ENCODE results near the gene SRGAP3. TPM values are rescaled to one million over a fixed set of nuclear protein-coding genes. Genes with fewer than 3 reads are reported as not detected.

The SRGAP3 gene
- total and polyA plus RNA-seq, 8 donors, result 0.31 to 31.7 (median 5.8) TPM

DNA sequence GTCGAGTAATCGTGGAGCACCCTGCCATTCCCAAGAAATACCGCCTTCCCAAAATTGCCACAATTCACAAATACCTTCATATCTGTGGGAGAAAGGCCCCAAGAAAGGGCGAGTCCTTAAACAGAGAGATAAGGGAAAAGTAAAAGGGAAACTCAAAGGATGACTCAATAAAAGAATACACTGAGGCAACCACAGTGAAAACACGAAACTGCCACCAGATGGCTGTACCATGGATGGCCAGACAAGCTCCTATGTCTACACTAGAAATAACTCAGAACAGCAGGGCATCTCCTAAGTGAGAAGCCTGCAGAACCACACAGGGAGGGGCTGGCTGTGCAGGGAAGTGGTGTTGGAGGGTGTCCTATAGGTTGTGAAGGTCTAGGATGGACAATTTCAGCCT lies 25.0 kb downstream of the SRGAP3 start:
- Histone ChIP-seq H3K9me3 (no peaks in the 10 kb centered on the region), H3K36me3 (no peaks in the 10 kb centered on the region), H3K4me1 (peaks cover 0 to 24% (median 2%) of the 10 kb centered on the region in 4 donors), H3K4me3 (no peak overlapping the region), H3K27me3 (no peaks in the 10 kb centered on the region), H3K27ac (no peak overlapping the region)
- TF ChIP-seq POLR2A (IDR thresholded peaks at IDR 0.05) (no peak), EP300 (IDR thresholded peaks at IDR 0.05) (no peak)
- WGBS, 5 donors, result 55 to 76% (median 65%) methylated on average over 5 of the region's 5 CpGs
- intact Hi-C loops (cut with DNase I; ENCODE audit: low total_unique reads), result no loop called here
- peak in 1 of 2 donors; percentile 30 for DNase-seq

DNA sequence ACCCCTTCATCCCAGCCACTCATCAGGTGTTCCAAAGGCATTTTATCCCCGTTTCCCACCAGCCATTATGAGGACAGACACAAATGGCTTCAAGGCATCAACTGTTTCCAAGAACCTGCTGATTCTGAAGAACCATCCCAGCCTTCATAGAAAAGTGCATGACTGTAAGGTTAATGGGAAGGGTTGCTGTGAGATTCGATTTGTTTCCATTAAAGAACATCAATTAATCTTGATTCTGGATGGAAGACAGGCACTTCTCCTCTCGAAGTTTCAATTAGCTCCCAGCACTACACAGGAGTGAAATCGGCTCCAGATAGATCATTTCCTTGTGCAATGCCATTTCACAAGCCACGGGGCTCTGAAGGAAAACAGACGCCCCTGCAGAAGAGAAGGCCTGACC lies 25.8 kb downstream of the SRGAP3 start:
- TF ChIP-seq POLR2A (IDR thresholded peaks at IDR 0.05), result no peak
- TF ChIP-seq EP300 (IDR thresholded peaks at IDR 0.05), result no peak
- no peak for TF ChIP-seq POLR2AphosphoS5 (IDR thresholded peaks at IDR 0.05)
- TF ChIP-seq, protein P1, sequence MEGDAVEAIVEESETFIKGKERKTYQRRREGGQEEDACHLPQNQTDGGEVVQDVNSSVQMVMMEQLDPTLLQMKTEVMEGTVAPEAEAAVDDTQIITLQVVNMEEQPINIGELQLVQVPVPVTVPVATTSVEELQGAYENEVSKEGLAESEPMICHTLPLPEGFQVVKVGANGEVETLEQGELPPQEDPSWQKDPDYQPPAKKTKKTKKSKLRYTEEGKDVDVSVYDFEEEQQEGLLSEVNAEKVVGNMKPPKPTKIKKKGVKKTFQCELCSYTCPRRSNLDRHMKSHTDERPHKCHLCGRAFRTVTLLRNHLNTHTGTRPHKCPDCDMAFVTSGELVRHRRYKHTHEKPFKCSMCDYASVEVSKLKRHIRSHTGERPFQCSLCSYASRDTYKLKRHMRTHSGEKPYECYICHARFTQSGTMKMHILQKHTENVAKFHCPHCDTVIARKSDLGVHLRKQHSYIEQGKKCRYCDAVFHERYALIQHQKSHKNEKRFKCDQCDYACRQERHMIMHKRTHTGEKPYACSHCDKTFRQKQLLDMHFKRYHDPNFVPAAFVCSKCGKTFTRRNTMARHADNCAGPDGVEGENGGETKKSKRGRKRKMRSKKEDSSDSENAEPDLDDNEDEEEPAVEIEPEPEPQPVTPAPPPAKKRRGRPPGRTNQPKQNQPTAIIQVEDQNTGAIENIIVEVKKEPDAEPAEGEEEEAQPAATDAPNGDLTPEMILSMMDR (IDR thresholded peaks at IDR 0.05), result no peak
- no peak overlapping the region for H3K27ac ChIP-seq
- peak in 1 of 2 donors; percentile 15 for DNase-seq
- no peak overlapping the region for H3K4me3 ChIP-seq
- H3K27me3 ChIP-seq, result no peaks in the 10 kb centered on the region
- H3K9me3 ChIP-seq, result no peaks in the 10 kb centered on the region
- H3K4me1 ChIP-seq, result peaks cover 0 to 20% (median 2%) of the 10 kb centered on the region in 4 donors
- no peaks in the 10 kb centered on the region for H3K36me3 ChIP-seq
- WGBS, 5 donors, result 71 to 89% (median 85%) methylated on average over 6 of the region's 6 CpGs
- intact Hi-C loops (cut with DNase I; ENCODE audit: low total_unique reads), result no loop called here

DNA sequence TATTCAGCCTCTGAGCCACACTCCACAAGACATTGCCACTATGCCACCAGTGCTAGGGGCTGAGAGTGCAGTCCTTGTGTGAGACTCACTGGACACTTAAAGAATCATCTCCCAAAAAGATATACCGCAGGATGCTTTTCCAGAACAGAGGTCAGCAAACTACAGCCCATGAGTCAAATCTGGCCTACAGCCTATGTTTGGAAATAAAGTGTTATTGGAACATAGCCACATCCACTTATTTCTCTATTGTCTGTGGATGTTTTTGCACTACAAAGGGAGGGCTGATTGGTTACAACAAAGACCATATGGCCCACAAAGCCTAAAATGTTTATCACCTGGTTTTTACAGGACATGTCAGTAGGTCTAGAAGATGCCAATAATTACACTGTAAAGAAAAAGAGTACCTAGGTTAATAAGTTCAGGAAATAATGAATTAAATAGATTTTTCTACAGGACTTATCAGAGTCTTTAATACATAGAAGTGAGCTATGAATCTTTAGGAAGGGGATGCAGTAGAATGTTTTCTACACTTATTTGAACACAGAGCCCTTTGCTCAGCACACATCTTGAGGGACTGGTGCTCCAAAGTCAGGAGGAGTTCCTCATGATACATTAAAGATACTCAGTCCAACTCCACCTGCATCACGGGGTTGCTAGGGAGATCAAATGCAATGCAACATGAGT lies 26.3 kb downstream of the SRGAP3 start:
- Histone ChIP-seq H3K4me3 (no peak overlapping the region), H3K9me3 (no peaks in the 10 kb centered on the region), H3K27ac (no peak overlapping the region), H3K4me1 (peaks cover 0 to 20% (median 2%) of the 10 kb centered on the region in 4 donors), H3K36me3 (no peaks in the 10 kb centered on the region), H3K27me3 (no peaks in the 10 kb centered on the region)
- 90 to 93% (median 91%) methylated on average over 2 of the region's 2 CpGs for WGBS, 5 donors
- intact Hi-C loops (cut with DNase I; ENCODE audit: low total_unique reads), result no loop called here
- DNase-seq, result no peak
- no peak for TF ChIP-seq POLR2AphosphoS5 (IDR thresholded peaks at IDR 0.05)
- TF ChIP-seq, protein P1 (IDR thresholded peaks at IDR 0.05), result no peak
- TF ChIP-seq POLR2A (IDR thresholded peaks at IDR 0.05), result no peak
- TF ChIP-seq EP300 (IDR thresholded peaks at IDR 0.05), result no peak

DNA sequence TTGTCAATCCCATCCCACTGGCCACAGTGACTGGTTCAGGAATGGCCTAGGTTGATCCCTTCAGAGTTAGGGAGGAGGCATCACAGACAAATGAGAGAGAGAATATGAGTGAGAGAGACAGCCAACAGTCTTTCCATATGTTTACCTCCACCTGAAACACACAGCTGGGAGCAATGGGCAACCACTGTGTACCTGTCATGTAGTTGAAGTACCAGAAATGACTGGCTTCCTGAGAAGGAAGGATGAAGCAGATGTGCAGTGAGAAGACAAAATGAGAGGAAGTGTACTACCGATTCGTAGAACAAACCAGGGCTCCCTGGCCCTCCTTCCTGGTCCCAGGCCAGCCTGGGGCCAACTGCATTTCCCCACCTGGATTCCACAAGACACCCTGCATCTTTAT lies 27.4 kb downstream of the SRGAP3 start:
- Histone ChIP-seq H3K27me3 (no peaks in the 10 kb centered on the region), H3K4me3 (no peak overlapping the region), H3K36me3 (no peaks in the 10 kb centered on the region), H3K27ac (no peak overlapping the region), H3K9me3 (no peaks in the 10 kb centered on the region), H3K4me1 (peaks cover 0 to 20% (median 2%) of the 10 kb centered on the region in 4 donors)
- DNase-seq, result no peak
- WGBS, 5 donors, result 71 to 88% (median 87%) methylated on average over 2 of the region's 2 CpGs
- TF ChIP-seq POLR2A (IDR thresholded peaks at IDR 0.05) (no peak), EP300 (IDR thresholded peaks at IDR 0.05) (no peak), POLR2AphosphoS5 (IDR thresholded peaks at IDR 0.05) (no peak)
- TF ChIP-seq, protein P1 (IDR thresholded peaks at IDR 0.05), result no peak
- intact Hi-C loops (cut with DNase I; ENCODE audit: low total_unique reads), result no loop called here

DNA sequence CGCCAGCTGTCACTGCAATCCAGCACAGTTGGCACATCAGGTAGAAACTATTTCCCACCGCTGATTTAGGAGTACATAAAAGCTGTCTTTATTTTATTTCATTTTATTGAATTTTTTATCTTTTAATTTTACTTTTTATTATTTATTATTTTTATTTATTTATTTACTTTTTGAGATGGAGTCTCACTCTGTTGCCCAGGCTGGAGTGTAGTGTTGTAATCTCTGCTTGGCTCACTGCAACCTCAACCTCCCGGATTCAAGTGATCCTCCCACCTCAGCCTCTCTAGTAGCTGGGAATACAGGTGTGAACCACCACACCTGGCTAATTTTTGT lies 31.0 kb downstream of the SRGAP3 start:
- H3K27me3 ChIP-seq, result no peaks in the 10 kb centered on the region

More for the DNA sequence above, 31.0 kb downstream of the SRGAP3 start:
- no peak for DNase-seq
- Histone ChIP-seq H3K4me3 (no peak overlapping the region), H3K36me3 (no peaks in the 10 kb centered on the region), H3K4me1 (no peaks in the 10 kb centered on the region), H3K27ac (no peak overlapping the region), H3K9me3 (no peaks in the 10 kb centered on the region)
- intact Hi-C loops (cut with DNase I; ENCODE audit: low total_unique reads), result no loop called here
- 97 to 98% (median 98%) methylated on average over 3 of the region's 3 CpGs for WGBS, 5 donors
- TF ChIP-seq, protein P1 (IDR thresholded peaks at IDR 0.05), result no peak
- no peak for TF ChIP-seq POLR2A (IDR thresholded peaks at IDR 0.05)
- TF ChIP-seq EP300 (IDR thresholded peaks at IDR 0.05), result no peak
- no peak for TF ChIP-seq POLR2AphosphoS5 (IDR thresholded peaks at IDR 0.05)
